HG02885 (cell line): ENCODE measurements around the gene MSL3.

Source experiments
- ATAC-seq: cut with Tn5 transposase; IDR thresholded peaks from one replicate; pipeline ENCODE4 v1.9.1; 2021; ENCODE audit warnings: mild to moderate bottlenecking; ENCODE audit not compliant: unreplicated experiment, poor library complexity

MSL3 gene

GRCh38 chrX:11757719-11758399 lies at the start of gene MSL3:
TSS of gene MSL3 (plus strand) at chrX:11758237. CDS start at chrX:11758264, 27 bp downstream.
- ATAC-seq: peak; percentile 33

- ATAC-seq: no peak
Observed at GRCh38 chrX:11722304-11722703, 35.7 kb upstream of the MSL3 start.

GRCh38 chrX:11724122-11725017 lies 33.7 kb upstream of the MSL3 start:
- ATAC-seq: peak; percentile 72

GRCh38 chrX:11725631-11726442 lies 32.2 kb upstream of the MSL3 start:
- ATAC-seq: no peak

- no peak for ATAC-seq
Observed at GRCh38 chrX:11728556-11728955, 29.5 kb upstream of the MSL3 start.

- ATAC-seq: peak; percentile 70
Observed at GRCh38 chrX:11733614-11734013, 24.4 kb upstream of the MSL3 start.

GRCh38 chrX:11739776-11740175 lies 18.3 kb upstream of the MSL3 start:
- peak; percentile 46 for ATAC-seq

- no peak for ATAC-seq
Observed at GRCh38 chrX:11740794-11741193, 17.2 kb upstream of the MSL3 start.

GRCh38 chrX:11741574-11741973 lies 16.5 kb upstream of the MSL3 start:
- ATAC-seq: no peak

- ATAC-seq: no peak
Observed at GRCh38 chrX:11745881-11746280, 12.2 kb upstream of the MSL3 start.

GRCh38 chrX:11750046-11750445 lies 8.0 kb upstream of the MSL3 start:
- ATAC-seq: no peak

- no peak for ATAC-seq
Observed at GRCh38 chrX:11750694-11751093, 7.3 kb upstream of the MSL3 start.

- no peak for ATAC-seq
Observed at GRCh38 chrX:11751261-11751660, 6.8 kb upstream of the MSL3 start.

GRCh38 chrX:11753668-11754067 lies 4.4 kb upstream of the MSL3 start:
- no peak for ATAC-seq

GRCh38 chrX:11754958-11755645 lies 2.9 kb upstream of the MSL3 start:
- no peak for ATAC-seq

GRCh38 chrX:11755724-11756123 lies 2.3 kb upstream of the MSL3 start:
- no peak for ATAC-seq

- ATAC-seq: no peak
Observed at GRCh38 chrX:11756354-11757318, 1.4 kb upstream of the MSL3 start.

GRCh38 chrX:11757397-11757718 lies 679 bp upstream of the MSL3 start:
- no peak for ATAC-seq
